K562 (cell line): ENCODE results near the gene WDR93. TPM values are rescaled to one million over a fixed set of nuclear protein-coding genes. Genes with fewer than 3 reads are reported as not detected.

Experiments used
- ATAC-seq: fragments of 200-7000 bp; cut with Tn5 transposase; 3 replicates; pipeline ENCODE4 v1.9.1; 2020; ENCODE audit warnings: moderate library complexity
- BruUV-seq: library from RNA; stranded (reverse); fragments of 400-500 nt; replicated peaks from 2 replicates; lab custom pipeline; 2021; lab: Mats Ljungman, UMichigan
- CTCF ChIA-PET: fragments of 300-600 bp; formaldehyde crosslinking; extraction: SDS; loops from one replicate; lab custom pipeline; 2021; ENCODE audit warnings: low intra/inter-chr PET ratio; lab: Yijun Ruan, JAX
- POLR2A ChIA-PET: fragments of 300-600, 350-650 bp; sonication (Branson Sonifier 250); formaldehyde crosslinking; extraction: SDS; loops from one replicate; lab custom pipeline; 2021; ENCODE audit warnings: antibody characterized with exemption, inconsistent platforms; lab: Yijun Ruan, JAX
- DNase-seq, 4 experiments: peaks; one replicate each; pipeline versions ENCODE4 v3.0.0 to v3.0.0-alpha.2; 2011 to 2018; ENCODE audit warnings: low spot score in 3 of 4, mixed read lengths in 3 of 4; ENCODE audit errors: extremely low read depth in 1 of 4
- FAIRE-seq: peaks from 2 replicates; lab custom pipeline; 2011; peaks lifted over from hg19 to GRCh38; lab: Jason Lieb, UNC
- H2AFZ ChIP-seq: 2 replicates; pipeline ENCODE4 v1.6.0; 2011; ENCODE audit warnings: low read depth, low read length, control low read depth, inconsistent platforms
- H3K27ac ChIP-seq: fragments of 200-600 bp; 3 replicates; pipeline ENCODE4 v1.8.0; 2011; ENCODE audit warnings: low read depth, mild to moderate bottlenecking, control low read depth, inconsistent platforms, low read length, moderate library complexity, mixed read lengths; ENCODE audit errors: extremely low read depth
- H3K27me3 ChIP-seq, 2 experiments: fragments of 300-600 bp in 1 of 2; 2 replicates in 1 of 2; 3 replicates in 1 of 2; pipeline versions ENCODE4 v1.6.0 to v1.8.0; 2011; ENCODE audit warnings: inconsistent platforms in 2 of 2, low read length in 2 of 2, mild to moderate bottlenecking in 1 of 2, mixed read lengths in 1 of 2, moderate library complexity in 1 of 2; ENCODE audit not compliant: control insufficient read depth in 2 of 2, insufficient read depth in 2 of 2
- H3K36me3 ChIP-seq: fragments of 300-600 bp; 3 replicates; pipeline ENCODE4 v1.8.0; 2011; ENCODE audit warnings: mild to moderate bottlenecking, low read length, inconsistent platforms; ENCODE audit not compliant: control insufficient read depth, insufficient read depth
- H3K4me1 ChIP-seq, 2 experiments: fragments of 200-600 bp in 1 of 2; replicated peaks in 1 of 2; 2 replicates in 1 of 2; 3 replicates in 1 of 2; pipeline versions ENCODE4 v1.5.1 to v1.8.0; 2011; ENCODE audit warnings: inconsistent platforms in 2 of 2, low read length in 2 of 2, mild to moderate bottlenecking in 1 of 2, mixed read lengths in 1 of 2, moderate library complexity in 1 of 2; ENCODE audit not compliant: control insufficient read depth in 2 of 2, insufficient read depth in 2 of 2
- H3K4me2 ChIP-seq: 2 replicates; pipeline ENCODE4 v1.6.1; 2011; ENCODE audit warnings: low read length, control low read depth, inconsistent platforms, mixed read lengths; ENCODE audit not compliant: insufficient read depth
- H3K4me3 ChIP-seq: fragments of 200-600 bp; sonication (generic), shearing (Covaris generic); 2 replicates; pipeline ENCODE4 v1.5.1; 2016; ENCODE audit warnings: control low read depth, inconsistent platforms
- H3K79me2 ChIP-seq: fragments of 200-600 bp; 3 replicates; pipeline ENCODE4 v1.8.0; 2011; ENCODE audit warnings: low read length, inconsistent platforms; ENCODE audit not compliant: control insufficient read depth, insufficient read depth
- H3K9ac ChIP-seq, 2 experiments: 2 replicates each; pipeline versions ENCODE4 v1.6.0 to v1.6.1; 2011; ENCODE audit warnings: low read depth in 2 of 2, low read length in 2 of 2, control low read depth in 1 of 2, inconsistent platforms in 1 of 2, mild to moderate bottlenecking in 1 of 2, mixed read lengths in 1 of 2; ENCODE audit not compliant: insufficient read depth in 1 of 2
- H3K9me1 ChIP-seq: one replicate; pipeline ENCODE4 v1.6.0; 2011; ENCODE audit warnings: inconsistent platforms, mild to moderate bottlenecking, low read length, moderate library complexity; ENCODE audit not compliant: control insufficient read depth, insufficient read depth
- H3K9me3 ChIP-seq: replicated peaks from 2 replicates; pipeline ENCODE4 v1.5.1; 2011; ENCODE audit warnings: low read depth, low read length, inconsistent platforms; ENCODE audit not compliant: control insufficient read depth, insufficient read depth
- H4K20me1 ChIP-seq: replicated peaks from 2 replicates; pipeline ENCODE4 v1.6.1; 2011; ENCODE audit warnings: low read length, inconsistent platforms, mixed read lengths; ENCODE audit not compliant: control insufficient read depth, insufficient read depth
- FOXJ3 ChIP-seq: sonication (generic); formaldehyde crosslinking; IDR thresholded peaks from 2 replicates; pipeline ENCODE4 v1.4.0; 2020; ENCODE audit warnings: mild to moderate bottlenecking, missing genetic modification reagents
- L3MBTL2 ChIP-seq: fragments of 450-650 bp; IDR thresholded peaks from 2 replicates; pipeline ENCODE4 v1.6.1; 2016; ENCODE audit warnings: mild to moderate bottlenecking, moderate library complexity
- RCOR1 ChIP-seq, 2 experiments: IDR thresholded peaks; 2 replicates each; pipeline ENCODE4 v1.6.1; 2012; ENCODE audit warnings: low read depth in 2 of 2, low read length in 2 of 2, borderline replicate concordance in 1 of 2, improper control_type of control experiment in 1 of 2
- TEAD4 ChIP-seq, 2 experiments: sonication (generic) in 1 of 2; formaldehyde crosslinking in 1 of 2; IDR thresholded peaks; 2 replicates each; pipeline versions ENCODE4 v1.6.1 to v1.8.0; 2012 to 2022; ENCODE audit warnings: borderline replicate concordance in 1 of 2, inconsistent platforms in 1 of 2, low read length in 1 of 2, mild to moderate bottlenecking in 1 of 2, missing genetic modification reagents in 1 of 2
- ZBTB49 ChIP-seq: sonication (generic); formaldehyde crosslinking; IDR thresholded peaks from 2 replicates; pipeline ENCODE4 v1.8.0; 2022; ENCODE audit warnings: missing genetic modification reagents, mild to moderate bottlenecking, borderline replicate concordance
- ZNF511 ChIP-seq: sonication (generic); formaldehyde crosslinking; IDR thresholded peaks from 2 replicates; pipeline ENCODE4 v1.8.0; 2022; ENCODE audit warnings: mild to moderate bottlenecking, missing genetic modification reagents
- WGBS: fragments of 100-300 bp; shearing (Covaris generic); methylation state at CpG from one replicate; pipeline ENCODE4 v1.1.6; 2016; ENCODE audit warnings: low coverage, mixed read lengths; ENCODE audit not compliant: insufficient coverage; ENCODE audit errors: missing lambda C conversion rate; 5-methylcytosine and 5-hydroxymethylcytosine counted together
- in situ Hi-C: fragments of 300-500 bp; cut with MboI; formaldehyde crosslinking; loops from 4 replicates; pipeline ENCODE4 v1.15.0; 2018; ENCODE audit warnings: inconsistent platforms, mixed read lengths
- intact Hi-C: fragments of 100-400 bp; cut with micrococcal nuclease; formaldehyde crosslinking; loops from 2 replicates; pipeline ENCODE4 v1.14.2; 2022
- polyA plus RNA-seq, 8 experiments: library from polyadenylated mRNA; depleted of rRNA in 4 of 8; stranded (reverse) in 5 of 8; unstranded in 3 of 8; fragments of >200 nt; fragmentation: Nextera tagmentation in 2 of 8; fragmentation: Illumina TruSeq in 1 of 8; extraction: Ambion mirVana in 2 of 8; extraction: Trizol in 1 of 8; gene quantifications; 2 replicates each; pipeline versions ENCODE4 v1.2.1 to v1.2.3, GENCODE V29; 2011 to 2014; ENCODE audit warnings: inconsistent platforms in 1 of 8, missing spikeins in 1 of 8
- total RNA-seq, 7 experiments: library from RNA; depleted of rRNA in 6 of 7; stranded (reverse); fragments of >200 nt in 6 of 7; fragmentation: Illumina TruSeq in 2 of 7; extraction: Trizol in 2 of 7; gene quantifications; 2 replicates each; pipeline versions ENCODE4 v1.2.1 to v1.2.3, GENCODE V29; 2011 to 2021; ENCODE audit warnings: low replicate concordance in 1 of 7

WDR93 gene
- total and polyA plus RNA-seq, 9 of the 15 experiments (the other 6 are each of a cell fraction or from before 2014, with no cell fraction given): not detected

GRCh38 chr15:89769366-89769765 lies 78.8 kb downstream of the WDR93 start:
- no peaks in the 10 kb centered on the region for H3K9me3 ChIP-seq
- intact Hi-C loops: no loop called here
- FAIRE-seq: no peak
- H3K4me2 ChIP-seq: no peak overlapping the region
- no peaks in the 10 kb centered on the region for H3K27me3 ChIP-seq
- H3K4me1 ChIP-seq: peaks cover 13 to 25% of the 10 kb centered on the region in 2 experiments; a peak in 4 of 5 replicates
- H3K27ac ChIP-seq: no peak overlapping the region
- 0 out of 2 replicates have a peak overlapping the region, but pooled peaks have one; percentile 0 for H2AFZ ChIP-seq
- in situ Hi-C loops: no loop called here
- POLR2A ChIA-PET: interaction anchor here (1.1 kb wide), 1 partner anchor 9 kb away, joined by 3 read pairs; no protein-coding TSS in a partner anchor
- 31% methylated on average over 3 of the region's 3 CpGs for WGBS
- TF ChIP-seq FOXJ3 (CRISPR knock-in tag) (no peak), L3MBTL2 (peak; percentile 41), TEAD4 (IDR thresholded peaks at IDR 0.05; ENCODE audit: low read length) (0 out of 2 replicates have a peak, but pooled peaks have one; percentile 20), TEAD4 (CRISPR knock-in tag; IDR thresholded peaks at IDR 0.05; ENCODE audit: borderline replicate concordance) (no peak), ZNF511 (CRISPR knock-in tag) (no peak), RCOR1 (IDR thresholded peaks at IDR 0.05; ENCODE audit: borderline replicate concordance in 1 of 2, low read depth in 2 of 2, low read length in 2 of 2) (no peak), ZBTB49 (CRISPR knock-in tag) (no peak)
- TF ChIP-seq, all 486 proteins: peak for 2
- H3K79me2 ChIP-seq: no peaks in the 10 kb centered on the region
- H3K36me3 ChIP-seq: no peaks in the 10 kb centered on the region
- no TSS peak for BruUV-seq
- H3K4me3 ChIP-seq: no peak overlapping the region
- H3K9me1 ChIP-seq: peaks cover 3% of the 10 kb centered on the region
- ATAC-seq: no peak
- H3K9ac ChIP-seq: no peak overlapping the region; a peak in 1 of 4 replicates
- DNase-seq: no peak
- no peaks in the 10 kb centered on the region; the same call in 1 of the 2 replicates for H4K20me1 ChIP-seq
- CTCF ChIA-PET: no interaction called here
